Activated CD8-positive, alpha-beta memory T cell treated with anti-CD3 and anti-CD28 coated beads for 48 hours (primary cell): ENCODE results near the gene IL17REL.

ENCODE experiments used
- DNase-seq, 3 experiments: peaks; one replicate each; pipeline ENCODE4 v3.0.0-alpha.2; 2020; ENCODE audit warnings: low read depth in 2 of 3, low spot score in 2 of 3

IL17REL gene

GRCh38 chr22:50027639-50028537 is 15.3 kb upstream of the IL17REL start:
- DNase-seq, result no peak

GRCh38 chr22:50025993-50026392 is 13.4 kb upstream of the IL17REL start:
- no peak for DNase-seq

DNA sequence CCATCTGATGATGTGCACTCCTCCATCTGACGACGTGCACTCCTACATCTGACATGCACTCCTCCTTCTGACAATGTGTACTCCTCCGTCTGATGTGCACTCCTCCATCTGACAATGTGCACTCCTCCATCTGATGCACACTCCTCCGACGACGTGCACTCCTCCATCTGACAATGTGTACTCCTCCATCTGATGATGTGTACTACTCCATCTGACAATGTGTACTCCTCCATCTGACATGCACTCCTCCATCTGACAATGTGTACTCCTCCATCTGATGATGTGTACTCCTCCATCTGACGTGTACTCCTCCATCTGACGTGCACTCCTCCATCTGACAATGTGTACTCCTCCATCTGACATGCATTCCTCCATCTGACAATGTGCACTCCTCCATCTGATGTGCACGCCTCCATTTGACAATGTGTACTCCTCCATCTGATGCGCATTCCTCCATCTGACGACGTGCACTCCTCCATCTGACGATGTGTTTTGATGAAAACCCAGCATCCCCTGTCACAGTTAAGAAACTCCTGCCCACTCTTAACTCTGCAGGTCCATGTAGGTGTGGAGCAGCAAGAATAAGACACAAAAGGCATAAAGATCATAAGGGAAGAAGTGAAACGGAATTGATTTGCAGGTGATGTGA is 9.7 kb upstream of the IL17REL start:
- no peak for DNase-seq

GRCh38 chr22:50020606-50021005 is 8.0 kb upstream of the IL17REL start:
- no peak for DNase-seq

DNA sequence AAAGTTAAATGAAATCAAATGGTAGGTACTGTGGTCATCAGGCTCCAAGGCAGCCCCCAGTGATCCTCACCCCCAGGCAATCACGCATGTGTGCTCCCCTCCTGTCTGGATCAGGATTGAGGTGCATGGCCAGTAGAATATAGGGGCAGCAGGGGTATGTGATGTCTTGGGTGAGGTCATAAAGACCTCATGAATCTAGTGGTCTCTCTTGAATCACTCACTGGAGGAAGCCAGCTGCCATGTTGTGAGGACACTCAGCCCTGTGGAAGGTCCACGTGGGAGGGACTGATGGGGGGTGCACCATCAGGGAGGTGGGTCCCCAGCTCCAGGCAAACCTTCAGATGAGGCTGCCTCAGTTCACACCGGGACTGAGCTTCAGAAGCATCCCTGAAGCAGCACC is 6.8 kb upstream of the IL17REL start:
- DNase-seq, result no peak

DNA sequence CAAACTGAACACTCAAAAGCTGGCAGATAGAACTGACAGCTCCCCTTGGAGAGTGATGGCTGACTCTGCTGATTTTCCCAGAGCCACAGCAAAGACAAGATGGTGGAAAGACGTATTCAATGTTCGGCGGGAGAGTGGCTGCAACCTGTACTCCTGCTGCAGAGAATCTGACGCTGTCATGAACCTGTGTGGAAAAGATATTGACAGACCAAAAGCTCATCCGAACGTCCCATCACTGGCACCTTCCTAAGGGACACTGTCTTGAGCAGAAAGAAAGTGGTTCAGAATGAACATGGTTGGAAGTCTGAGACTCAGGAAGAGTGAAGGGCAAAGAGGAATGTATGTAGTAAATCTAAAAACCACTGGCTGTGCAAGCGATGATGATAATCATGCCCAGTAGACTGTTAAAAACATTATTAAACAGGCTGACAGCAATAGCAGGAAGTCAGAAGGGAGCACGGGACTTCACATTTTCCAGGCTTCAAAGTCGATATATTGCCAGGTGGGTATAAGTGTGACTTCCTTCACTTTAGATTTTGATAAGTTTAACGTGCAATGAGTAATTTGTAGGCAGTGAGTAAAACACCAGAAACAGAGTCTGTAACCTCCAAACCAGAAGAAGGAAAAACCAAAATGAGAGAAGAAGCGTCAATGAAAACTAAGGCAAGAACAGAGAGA is 6.2 kb upstream of the IL17REL start:
- no peak for DNase-seq

GRCh38 chr22:50017701-50018224 is 5.2 kb upstream of the IL17REL start:
- DNase-seq, result no peak

GRCh38 chr22:50016988-50017700 is 4.6 kb upstream of the IL17REL start:
- DNase-seq, result peak in 2 of 3 experiments; percentile 77 to 85

- no peak for DNase-seq
Measured at GRCh38 chr22:50016308-50016987, 3.9 kb upstream of the IL17REL start.

GRCh38 chr22:50015451-50016307 is 3.1 kb upstream of the IL17REL start:
- DNase-seq, result no peak

GRCh38 chr22:50014655-50015401 is 2.3 kb upstream of the IL17REL start:
- DNase-seq, result no peak

- no peak for DNase-seq
Measured at GRCh38 chr22:50014053-50014501, 1.5 kb upstream of the IL17REL start.

DNA sequence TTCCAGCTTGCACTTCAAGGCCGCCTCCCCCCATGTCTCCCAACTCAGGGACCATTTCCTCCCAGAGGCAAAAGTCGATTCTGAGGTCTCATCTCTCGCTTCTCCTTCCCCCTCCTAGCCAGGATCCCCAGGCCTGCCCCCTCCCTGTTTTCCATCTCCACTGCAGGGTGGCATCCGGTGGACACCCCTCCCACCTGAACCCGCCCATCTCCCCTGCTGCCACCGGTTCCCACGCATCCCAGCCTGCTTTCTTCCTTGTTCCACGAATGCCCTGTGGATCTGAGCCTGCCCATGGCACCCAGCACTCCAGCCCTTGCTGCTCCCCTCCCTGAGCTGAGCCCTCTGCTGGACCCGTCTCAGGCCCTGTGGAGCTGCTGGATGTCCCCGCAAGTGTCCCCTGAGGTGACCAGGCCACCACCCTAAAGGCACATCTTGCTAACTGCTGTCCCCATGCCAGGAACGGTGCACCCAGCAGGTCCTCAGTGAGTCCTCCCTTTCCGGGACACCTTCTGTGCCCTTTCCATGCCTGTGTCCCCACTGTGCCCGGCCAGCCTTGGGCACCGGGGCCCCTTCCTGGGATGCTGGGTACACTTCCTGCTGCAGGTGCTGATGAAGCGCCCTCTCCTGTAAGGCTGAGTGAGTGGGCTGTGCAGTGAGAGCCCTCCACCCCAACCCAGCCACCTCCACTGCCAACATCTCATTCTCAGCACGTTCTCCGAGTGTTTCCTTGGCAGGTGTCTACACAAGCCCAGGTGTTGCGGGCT is 936 bp downstream of the IL17REL start:
- no peak for DNase-seq

DNA sequence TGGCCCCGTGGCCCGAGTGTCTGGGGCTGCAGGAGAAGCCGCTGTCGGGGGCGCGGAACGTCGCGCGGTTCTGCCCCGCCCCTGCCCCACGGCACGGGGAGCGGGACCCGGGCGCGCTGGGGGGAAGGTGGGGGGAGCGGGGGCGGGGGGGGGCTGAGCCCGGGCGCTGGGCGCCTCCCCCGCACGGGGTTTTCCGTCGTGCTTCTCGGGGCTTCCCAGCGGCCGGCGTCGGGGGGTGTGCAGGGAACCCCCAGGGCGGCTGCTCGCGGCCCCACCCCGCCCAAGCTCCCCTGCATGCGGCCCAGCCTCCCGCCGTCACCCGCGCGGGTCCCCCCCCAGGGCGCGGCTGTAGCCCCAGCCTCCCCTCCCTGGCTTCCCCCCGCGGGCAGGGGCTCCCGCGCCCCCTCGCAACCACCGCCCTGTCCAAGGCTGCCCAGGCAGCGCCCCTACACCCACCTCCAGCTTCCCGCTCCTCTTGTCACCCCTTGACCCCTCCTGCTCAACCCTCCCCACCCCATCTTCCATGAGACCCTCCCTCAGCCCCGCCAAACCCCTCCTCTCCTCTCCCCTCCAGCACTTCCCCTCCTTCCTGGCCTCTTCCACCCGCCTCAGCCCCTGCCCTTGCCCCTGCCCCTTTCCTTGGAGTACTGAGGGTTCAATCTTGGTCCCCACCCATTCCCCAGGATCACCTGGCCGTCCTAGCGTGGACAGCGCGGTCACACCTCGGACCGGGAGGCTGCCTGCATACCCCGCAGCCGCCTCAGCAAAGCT is 1.7 kb downstream of the IL17REL start:
- peak in 1 of 3 experiments; percentile 49 for DNase-seq

DNA sequence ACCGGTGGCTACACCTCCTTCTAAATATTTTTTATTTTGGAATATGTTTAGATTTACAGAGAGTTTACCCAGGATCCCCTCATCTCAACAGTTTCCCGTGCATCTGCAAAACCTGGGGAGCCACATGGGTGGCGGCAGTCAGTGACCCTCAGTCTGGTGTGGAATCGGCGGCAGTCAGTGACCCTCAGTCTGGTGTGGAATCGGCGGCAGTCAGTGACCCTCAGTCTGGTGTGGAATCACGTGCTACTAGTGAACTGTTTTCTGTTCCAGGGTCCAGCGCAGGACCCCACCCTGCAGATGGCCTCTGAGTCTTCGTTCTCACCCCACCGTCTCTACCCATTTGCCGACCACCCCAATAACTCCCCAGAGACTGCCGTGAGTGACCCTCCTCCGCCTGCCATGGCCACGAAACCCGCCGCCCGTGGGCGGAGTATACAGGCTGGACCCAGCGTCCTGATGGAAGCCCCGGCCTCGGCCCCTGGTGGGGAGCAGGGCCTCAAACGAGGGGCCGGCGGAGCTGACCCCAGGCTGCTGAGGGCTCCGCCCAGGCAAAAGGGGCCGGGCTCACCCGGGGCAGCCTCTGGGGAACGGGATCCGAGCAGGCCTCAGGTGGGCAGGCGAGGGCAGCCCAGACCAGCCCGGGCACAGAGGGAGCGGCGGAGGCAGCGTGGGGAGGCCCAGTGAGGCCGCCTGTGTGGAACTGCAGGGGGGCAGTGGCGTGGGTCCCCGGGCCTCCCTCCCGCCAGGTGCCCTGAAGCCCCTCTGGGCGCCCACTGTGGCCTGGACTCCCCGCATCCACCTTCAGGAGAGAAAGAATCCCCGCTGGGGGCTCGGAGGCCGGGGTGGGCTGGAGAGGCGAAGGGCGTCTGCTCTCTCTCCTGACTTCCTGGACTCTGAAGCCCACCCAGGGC is 2.5 kb downstream of the IL17REL start:
- no peak for DNase-seq

DNA sequence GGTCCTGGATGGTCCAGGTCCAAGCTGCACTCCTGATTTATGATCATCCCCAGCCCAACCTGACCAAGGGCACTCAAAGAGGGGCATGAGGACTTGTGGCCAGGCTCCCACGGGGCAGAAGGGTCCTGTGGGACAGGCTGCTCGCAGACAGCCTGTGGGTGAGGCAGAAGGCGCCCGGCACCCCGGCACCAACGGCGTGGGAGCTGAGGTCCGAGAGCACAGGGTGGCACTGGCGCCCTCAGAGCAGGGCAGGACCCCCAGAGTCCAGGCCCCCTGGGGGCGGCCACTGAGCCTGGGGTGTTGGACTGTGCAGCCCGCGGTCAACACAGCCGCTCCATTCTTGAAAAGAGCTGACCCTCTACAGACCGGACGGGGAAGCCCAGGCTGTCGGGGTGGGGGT is 3.3 kb downstream of the IL17REL start:
- DNase-seq, result no peak
